ENCODE measurements around the gene EFEMP2.
"Not testable (repeated sequence)": the region's sequence is repeated elsewhere in the genome, so short reads cannot be mapped to it uniquely, and the experiment has no call there.

The EFEMP2 gene

DNA sequence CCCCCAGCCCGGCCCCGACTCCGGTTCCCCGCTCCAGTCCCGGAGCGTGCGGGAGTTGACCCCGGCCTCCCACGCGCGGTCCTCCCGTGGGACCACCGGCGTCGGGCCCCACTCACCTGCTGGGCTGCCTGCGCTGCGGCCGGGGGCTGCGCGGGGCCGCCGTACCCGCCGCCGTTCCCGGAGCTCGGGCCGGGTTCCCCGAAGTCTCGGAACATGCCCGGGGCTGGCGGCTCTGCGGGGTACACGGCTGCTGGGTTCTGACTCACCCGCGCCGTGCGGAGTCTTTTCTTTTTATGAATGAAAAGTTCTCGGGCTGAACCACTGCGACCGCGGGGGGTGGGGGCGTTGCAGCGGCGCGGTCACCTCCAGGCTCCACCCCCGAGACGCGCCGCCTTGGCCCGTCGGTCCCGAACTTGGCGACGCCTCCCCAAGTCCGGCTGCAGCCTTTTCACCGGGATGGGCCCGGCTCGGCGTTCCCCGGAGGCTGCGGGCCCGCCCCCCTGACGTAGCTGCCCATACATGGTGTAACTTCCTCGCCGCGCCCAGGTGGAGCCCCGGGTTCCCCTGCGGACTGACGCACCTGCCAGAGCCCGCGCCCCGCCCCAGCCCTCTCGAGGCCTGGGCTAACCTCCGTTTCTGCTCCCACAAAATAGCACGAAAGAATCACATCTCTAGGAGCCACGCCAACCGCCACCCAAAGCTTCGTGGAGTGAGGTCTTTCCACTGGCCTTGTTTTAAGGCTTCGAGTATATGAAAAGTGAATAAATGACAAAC, 27.7 kb upstream of the EFEMP2 start, which contains the start of gene FOSL1:
TSS of gene FOSL1 (minus strand) at position 264 of the 774 bp plus-strand sequence. CDS start at position 215, 49 bp downstream.
- peak; percentile 74 for DNase-seq (ENCODE audit: low spot score)

DNA sequence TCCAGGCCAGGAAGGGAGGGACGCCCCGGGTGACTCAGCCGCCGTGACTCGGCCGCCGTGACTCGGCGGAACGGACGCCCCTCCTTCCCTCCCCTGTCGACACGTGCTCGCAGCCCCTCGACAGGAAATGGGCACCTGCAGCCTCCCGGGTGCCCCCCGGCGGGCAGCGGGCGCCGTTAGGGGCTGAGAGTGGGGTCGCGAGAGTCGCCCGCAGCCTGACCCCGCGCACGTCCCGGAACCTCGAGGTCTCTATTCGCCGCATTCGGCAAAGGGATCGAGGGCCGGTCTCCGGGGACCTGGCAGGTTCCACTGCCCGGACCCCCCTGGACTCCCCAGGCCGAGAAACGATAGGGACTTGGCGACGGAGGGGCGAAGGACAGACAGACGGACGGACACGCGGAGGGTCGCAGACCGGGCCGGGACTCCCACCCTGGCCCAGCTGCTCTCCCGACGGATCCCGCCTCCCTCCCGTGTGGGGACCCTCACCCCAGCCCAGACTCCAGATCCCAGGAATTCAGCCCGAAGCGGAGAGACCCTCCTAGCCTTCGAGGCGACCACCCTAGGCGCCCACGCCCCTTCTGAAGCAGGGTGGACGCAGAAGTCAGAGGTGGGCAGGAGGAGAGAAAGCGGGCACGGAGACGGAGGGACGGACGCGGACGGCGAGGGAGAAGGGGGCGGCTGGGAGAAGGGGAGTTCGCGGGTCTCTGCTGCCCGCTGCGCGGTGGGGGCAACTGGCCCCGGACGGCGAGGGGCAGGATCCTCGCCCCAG, 26.9 kb upstream of the EFEMP2 start:
- no peak for DNase-seq (ENCODE audit: low spot score)

DNA sequence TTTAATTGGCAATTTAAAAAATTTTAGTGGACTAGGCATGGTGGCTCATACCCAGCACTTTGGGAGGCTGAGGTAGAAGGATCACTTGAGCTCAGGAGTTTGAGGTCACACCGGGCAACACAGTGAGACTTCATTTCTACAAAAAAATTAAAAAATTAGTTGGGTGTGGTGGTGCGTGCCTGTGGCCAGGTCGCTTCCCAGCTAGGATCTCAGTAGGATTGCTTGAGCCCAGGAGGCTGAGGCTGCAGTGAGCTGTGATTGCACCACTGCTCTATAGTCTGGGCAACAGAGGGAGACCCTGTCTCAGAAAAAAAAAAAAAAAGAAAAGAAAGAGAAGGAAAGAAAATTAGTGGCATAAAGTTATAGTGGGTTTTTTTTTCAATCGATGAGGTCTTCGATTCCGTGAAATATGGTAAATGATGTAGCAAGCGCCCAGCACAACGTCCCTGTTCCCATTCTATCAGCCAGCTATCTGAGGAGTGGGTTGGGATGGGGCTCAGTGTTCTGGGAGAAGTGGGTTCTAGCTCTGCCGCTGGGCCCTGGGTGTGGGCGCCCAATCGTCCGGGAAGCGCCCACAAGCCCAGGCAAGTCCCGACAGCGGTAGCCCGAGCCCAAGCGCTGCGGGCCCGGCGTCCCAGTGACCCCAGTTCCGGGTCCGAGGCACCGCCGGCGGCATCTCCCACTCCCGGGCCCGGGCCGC, 26.2 kb upstream of the EFEMP2 start:
- no peak for DNase-seq (ENCODE audit: low spot score)

DNA sequence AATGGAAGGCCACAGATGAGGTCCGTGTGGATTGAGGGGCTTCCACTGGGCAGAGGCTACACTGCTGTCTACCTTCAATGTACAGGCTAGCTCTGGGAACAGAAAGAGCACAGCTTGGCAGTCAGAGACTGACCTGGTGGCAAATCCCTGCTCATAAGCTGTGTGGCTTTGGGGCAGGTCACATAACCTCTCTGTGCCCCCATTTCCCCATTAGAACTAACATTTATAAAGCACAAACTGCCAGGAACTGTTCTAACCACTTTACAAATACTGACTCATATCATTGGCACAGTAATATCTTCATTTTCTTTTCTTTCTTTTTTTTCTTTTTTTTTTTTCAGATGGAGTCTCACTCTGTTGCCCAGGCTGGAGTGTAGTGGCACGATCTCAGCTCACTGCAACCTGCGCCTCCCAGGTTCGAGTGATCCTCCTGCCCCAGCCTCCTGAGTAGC, 24.4 kb upstream of the EFEMP2 start:
- DNase-seq (ENCODE audit: low spot score), result no peak

DNA sequence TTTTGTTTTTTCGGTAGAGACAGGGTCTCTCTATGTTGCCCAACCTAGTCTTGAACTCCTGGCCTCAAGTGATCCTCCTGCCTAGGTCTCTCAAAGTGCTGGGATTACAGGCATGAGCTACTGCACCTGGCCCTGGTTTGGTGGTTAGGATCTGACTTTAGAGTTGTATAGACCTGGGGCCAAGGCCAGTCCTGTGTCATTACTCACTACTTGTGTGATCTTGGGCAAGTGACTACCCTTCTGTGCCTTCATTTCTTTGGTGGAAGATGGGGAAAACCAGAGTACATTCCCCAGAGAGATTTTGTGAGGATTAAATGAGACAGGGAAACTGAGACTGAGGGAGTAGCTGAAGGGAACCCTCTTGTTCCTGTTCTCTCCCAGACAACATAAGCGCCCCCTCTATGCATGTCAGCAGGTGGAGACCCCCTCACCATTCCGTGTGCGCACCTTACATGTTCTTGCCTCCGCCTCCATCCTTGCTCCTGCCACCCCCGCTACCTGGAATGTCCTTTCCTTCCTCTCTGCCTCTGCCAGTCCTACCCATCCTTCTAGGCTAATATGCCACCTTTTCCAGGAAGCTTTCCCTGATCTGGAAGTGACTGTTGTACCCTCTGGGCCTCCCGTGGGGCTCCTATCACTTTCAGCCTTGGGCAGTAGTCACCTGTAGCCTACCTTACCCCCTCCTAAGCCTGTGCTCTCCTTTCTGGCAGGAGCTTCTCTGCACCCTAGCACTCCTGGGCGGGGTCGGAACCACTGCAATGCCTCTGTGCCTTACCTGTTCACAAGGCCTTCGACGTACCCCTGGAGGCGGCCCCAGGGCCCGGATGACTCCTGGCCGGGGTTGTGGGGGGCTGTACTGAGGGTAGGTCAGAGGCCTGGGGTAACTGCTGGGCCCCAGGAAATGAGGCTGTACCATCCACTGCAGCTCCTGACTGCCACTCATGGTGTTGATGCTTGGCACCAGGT, 23.7 kb upstream of the EFEMP2 start:
- no peak for DNase-seq (ENCODE audit: low spot score)

DNA sequence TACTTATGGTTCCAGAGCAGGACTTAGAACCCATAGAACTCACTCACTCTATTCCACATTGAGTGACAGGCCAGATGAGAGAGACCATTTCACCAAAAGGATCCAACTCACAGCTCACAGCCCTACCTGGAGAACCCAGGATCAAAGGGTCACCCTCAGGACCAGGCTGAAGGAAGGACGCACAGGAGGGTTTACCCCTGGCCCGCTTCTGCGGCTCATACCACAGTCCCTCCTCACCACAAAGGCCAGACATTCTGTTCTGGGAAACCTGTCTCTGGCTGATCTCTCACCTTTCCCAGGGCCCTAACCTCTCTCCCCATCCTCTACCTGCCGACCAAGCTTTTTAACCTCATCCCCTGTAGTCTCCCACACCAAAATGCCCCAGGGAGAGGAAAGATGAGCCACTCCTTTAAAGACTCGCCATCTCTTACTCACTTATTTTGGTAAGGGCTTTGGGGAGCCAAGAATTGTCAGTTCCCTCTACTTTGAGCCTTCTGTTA, 22.9 kb upstream of the EFEMP2 start:
- no peak for DNase-seq (ENCODE audit: low spot score)

DNA sequence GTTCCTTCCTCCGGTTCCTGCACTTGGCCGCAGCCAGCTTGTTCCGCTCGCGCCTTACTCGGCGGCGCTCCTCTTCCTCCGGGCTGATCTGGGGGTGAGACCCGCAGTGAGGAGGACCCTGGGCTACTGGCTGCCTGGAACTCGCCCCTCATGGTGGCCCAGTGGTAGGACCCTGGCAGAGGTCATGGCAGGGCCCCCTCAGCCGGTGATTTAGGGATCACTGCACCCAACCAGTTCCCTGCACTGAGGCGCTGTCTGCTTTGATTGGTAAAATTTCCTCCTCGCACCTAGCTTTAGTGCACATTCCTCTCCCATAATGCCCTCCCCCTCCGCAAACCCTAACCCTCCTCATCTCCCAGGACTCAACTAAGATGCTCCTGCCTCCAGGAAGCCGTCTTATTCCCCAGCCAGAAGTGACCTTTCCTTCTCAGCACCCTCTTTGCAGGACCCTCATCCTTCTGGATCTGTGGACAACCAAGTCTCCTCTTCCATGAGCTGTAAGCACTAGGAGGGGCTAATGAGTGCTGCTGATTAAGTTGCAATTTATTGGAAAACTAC, 21.5 kb upstream of the EFEMP2 start:
- DNase-seq (ENCODE audit: low spot score), result no peak

DNA sequence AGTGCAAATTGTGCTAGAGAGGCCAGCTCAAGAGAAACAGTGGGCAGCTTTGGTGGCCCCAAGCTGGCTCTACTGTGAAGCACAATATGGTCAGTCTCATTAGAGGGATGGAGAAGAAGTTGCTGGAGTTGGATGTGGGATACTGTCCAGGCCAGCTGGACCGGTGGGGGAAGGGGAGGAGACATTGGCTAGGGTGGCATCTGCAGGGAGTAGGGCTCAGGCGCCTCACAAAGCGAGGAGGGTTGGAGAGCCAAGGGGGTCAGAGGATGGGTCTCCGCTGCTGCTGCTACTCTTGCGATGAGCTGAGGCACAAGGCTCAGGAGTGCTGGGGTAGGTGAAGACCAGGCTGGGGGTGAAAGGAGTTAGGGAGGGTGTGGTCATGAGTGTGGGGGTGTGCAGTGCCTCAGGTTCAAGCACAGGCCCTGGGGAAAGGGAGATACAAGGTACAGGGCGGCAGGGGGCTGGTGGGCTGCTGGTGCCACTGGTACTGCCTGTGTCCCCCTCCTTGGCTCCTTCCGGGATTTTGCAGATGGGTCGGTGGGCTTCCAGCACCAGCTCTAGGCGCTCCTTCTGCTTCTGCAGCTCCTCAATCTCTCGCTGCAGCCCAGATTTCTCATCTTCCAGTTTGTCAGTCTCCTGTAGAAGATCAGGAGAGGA, 20.2 kb upstream of the EFEMP2 start:
- DNase-seq (ENCODE audit: low spot score), result no peak

DNA sequence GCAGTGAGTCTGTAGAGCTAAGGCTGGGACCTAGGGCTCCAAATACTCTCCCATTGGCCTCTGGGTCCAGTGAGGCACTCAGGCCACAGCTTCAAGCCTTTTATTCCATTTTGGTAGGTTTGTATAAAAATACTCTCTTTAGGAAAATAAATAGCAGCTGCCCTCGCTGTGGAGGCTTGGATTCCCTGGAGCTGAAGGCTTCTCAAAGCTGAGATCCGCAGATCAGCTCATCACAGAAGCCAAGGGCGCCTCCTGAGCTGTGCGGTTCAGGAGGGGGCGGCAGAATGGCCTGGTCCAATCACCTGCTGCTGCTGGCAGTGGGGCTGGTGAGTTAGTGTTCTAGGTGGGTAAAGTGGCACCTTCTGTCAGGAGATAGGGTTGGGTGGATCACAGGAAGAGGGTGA, 19.5 kb upstream of the EFEMP2 start:
- not testable (repeated sequence) for DNase-seq (ENCODE audit: low spot score)

DNA sequence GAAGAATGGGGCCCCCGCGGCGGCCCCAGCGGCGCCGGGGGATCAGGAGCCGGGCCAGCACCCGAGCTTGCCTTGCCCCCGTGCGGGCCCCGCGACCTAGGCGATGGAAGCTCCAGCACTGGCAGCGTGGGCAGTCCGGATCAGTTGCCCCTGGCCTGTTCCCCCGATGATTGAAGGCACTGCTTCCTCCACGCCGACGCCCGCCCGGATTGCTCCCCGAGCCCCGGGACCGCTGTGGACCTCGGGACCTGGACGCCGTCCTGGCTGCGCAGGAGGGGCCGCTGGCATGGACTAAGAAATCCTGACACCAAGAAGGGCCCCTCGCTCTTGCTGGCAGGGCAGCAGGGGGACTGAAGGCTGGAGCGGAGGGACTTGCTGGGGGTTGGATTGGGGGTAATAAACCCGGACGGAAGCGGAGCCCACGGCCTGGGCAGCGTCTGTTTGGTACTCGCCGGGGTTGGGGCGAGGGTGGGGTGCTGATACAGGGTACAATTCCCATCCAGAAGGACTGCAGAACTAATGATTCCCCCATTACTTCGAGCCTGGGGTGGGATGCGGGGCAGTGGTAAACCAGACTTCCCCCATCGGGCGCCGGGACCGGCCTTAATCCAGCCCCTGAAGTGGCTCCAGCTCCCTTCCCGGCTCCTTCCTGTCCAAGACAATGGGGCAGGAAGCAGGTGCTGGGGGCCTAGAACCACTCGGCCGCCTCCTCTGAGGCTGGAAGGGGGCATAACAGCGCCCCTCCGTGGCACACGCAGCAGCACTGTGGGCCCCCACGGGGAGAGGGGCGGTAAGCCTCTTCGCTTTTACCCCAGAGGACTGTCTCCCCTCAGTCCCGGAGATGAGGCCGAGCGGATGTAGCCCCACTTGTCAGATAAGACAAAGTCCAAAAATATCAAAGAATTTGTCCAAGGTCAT, 18.9 kb upstream of the EFEMP2 start:
- no peak for DNase-seq (ENCODE audit: low spot score)

DNA sequence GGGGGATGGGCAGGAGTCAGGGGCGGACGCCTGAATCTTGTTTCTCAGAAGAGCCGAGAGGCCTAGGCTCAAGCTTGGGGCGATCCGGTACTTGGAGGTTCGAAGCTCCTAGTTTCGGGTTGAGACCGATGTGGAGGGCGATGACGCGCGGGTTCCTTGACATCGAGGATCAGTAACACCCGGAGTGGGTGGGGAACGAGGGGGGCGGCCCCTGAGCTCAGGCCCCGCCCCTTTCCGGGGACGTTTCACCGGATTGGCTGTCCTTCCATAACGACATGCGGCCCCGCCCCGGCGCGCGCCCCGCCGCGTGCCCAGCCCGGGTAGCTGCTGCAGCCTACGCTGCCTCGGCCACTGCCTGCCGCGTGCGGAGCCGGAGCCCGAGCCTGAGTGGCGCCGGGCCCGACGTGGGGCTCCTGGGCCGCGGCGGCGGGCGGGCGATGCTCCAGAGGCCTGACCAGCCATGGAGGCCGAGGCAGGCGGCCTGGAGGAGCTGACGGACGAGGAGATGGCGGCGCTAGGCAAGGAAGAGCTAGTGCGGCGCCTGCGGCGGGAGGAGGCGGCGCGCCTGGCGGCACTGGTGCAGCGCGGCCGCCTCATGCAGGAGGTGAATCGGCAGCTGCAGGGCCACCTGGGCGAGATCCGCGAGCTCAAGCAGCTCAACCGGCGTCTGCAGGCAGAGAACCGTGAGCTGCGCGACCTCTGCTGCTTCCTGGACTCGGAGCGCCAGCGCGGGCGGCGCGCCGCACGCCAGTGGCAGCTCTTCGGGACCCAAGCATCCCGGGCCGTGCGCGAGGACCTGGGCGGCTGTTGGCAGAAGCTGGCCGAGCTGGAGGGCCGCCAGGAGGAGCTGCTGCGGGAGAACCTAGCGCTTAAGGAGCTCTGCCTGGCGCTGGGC, 18.0 kb upstream of the EFEMP2 start, which contains the start of gene CCDC85B:
TSS of gene CCDC85B (plus strand) at position 350 of the 895 bp plus-strand sequence. CDS start at position 461, 111 bp downstream.
- DNase-seq (ENCODE audit: low spot score), result peak; percentile 94

DNA sequence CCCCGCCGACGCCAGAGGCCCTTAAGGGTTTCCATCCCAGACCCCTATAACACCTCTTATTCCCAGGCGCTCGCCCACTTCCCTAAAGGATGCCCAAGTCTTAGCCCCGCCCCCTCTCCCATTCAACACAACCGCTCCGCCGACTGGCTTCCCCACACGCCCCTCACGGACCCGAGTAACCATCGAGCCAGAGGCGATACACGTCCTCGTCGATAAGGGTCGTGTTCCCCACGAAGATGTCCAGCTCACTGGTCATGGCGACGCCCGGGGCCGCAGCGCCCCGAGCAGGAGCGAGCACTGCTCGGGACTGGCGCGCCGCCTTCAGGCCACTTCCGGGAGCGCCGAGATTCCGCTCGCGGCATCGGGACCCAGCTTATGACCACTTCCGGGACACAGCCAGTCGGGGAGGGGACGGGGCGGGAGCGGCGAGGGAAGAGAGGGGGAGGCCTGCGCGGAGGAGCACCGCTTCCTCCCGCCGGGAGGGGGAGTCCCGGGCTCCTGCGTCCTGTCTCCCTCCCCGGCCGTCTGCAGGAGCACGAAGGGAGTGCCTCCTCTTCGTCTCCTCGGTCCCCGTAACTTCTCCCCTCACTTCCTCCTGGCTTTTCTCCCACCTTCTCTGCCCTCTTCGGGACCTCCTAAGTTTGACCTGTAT, 15.7 kb upstream of the EFEMP2 start, which contains the start of gene FIBP:
TSS of gene FIBP (minus strand) at position 309 of the 652 bp plus-strand sequence. CDS start at position 256, 53 bp downstream.
- peak; percentile 93 for DNase-seq (ENCODE audit: low spot score)

DNA sequence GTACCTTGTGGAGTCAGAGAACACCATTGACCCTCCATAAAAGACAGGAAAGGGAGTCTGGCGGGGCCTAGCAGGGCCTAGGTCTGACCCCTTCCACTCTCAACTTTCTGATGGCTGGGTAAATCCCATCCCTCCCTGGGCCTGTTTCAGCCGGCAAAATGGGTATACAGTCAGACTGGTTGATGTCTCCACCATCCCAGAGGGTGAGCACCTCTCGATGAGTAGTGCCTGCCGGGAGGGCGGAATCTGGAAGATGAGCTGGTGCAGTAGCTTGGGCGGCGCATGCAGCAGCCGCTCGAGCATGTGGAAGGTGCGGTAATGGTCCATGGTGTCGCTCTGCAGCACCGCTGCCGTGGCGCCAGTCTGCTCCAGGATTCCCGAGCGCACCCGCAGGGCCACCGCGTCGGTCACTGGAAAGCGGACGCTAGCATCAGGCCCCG, 15.1 kb upstream of the EFEMP2 start:
- DNase-seq (ENCODE audit: low spot score), result no peak

DNA sequence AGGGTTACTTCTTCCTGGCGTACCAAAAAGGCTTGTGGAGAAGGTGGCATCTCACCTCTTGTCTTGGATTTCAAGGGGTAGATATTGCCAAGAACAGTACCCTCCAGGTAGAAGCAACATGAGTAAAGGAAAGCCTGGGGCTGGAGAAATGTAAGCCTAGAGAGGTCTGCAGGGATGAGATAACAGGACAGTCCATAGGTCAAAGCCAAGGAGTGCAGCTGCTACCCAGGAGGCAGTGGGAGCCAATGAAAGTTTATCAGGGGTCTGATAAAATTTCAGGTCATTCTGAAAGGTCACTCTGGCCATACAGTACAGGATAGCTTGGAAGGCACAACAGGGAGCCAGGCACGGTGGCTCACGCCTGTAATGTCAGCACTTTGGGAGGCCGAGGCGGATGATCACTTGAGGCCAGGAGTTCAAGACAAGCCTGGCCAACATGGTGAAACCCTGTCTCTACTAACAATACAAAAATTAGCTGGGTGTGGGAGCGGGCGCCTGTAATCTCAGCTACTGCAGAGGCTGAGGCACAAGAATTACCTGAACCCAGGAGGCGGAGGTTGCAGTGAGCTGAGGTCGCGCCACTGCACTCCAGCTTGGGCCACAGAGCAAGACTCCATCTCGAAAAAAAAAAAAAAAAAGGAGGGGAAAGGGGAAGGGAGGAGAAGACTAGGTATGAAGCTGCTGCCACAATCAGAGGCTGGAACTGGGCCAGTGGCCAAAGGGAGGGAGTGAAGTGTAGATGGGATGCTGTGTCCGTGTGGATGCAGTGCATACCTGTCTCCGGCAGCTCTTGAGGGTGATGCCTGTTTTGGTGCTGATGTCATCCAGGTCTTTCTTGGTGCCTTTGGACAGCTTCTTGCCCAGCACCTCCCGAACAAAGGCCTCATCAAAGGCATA, 14.5 kb upstream of the EFEMP2 start:
- no peak for DNase-seq (ENCODE audit: low spot score)

DNA sequence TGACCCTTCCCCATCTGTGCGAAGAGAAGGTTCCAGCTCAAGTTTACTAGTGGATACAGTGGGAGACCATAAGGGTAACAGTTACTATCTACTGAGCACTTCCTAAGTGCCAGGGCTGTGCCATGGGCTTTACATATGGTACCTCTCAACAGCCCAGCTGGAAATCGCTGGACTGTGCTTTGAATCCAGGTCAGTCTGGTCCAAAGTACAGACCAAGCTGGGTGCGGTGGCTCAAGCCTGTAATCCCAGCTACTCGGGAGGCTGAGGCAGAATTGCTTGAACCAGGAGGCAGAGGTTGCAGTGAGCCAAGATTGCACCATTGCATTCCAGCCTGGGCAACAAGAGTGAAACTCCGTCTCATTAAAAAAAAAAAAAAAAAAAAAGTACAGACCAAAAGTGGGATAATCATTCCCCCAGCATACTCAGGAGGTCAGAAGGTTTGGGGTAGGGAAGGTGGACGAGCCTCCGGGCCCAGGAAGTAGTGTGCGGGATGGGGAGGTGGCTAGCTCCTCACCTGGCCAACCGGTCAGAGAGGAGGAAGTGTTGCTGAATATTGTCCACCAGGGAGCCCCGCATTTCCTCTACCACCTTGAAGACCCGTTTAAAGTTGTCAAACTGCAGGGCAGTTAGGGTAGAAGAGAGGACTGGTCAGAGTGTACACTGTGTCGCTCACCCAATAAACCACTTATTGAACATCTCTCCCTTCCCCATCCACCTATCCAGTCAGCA, 13.4 kb upstream of the EFEMP2 start:
- DNase-seq (ENCODE audit: low spot score), result no peak

DNA sequence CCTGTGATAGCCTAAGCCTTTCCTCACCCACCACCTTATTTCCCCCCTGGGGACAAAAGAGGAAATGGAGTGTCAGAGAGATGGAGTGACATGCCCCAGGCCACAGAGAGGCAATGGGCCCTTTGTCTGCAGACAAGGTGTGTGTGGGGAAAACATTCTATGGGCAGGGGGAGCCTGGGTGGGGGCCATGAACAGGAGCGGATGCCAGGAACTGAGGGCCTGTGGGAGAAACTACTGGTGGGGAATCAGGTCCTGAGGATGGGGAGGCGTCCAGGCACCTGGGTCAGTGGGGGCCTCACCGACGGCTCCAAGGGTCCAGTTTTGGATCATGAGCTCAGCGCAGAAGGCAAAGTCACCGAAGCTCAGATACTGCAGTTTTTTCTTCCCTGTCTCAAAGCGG, 12.6 kb upstream of the EFEMP2 start:
- no peak for DNase-seq (ENCODE audit: low spot score)

Data from HuH-7 (cell line).